GOT3 (cell line): ENCODE results near the gene SBSN.

Experiments used
- DNase-seq: peaks from one replicate; lab custom pipeline; 2025; ENCODE audit warnings: mixed read lengths; lab: John Stamatoyannopoulos, UW

SBSN gene

DNA sequence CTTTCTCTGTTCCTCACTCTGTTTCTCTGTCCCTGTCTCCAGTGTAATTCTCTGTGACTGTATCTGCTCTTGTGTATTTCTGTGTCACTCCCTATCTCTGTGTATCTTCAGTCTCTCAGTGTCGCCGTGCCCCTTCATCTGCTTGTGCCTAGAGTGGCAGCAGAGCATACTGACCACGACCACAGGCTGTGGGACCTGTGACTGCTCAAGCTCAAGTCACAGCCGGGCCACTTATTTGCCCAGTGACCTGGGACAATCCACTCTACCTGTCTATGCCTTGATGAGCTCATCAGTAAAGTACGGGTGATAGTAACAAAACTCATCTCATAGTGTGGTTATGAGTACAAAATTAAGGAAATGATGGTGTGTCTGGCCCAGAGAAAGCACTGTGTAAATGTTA is 26.0 kb upstream of the SBSN start:
- DNase-seq, result no peak

DNA sequence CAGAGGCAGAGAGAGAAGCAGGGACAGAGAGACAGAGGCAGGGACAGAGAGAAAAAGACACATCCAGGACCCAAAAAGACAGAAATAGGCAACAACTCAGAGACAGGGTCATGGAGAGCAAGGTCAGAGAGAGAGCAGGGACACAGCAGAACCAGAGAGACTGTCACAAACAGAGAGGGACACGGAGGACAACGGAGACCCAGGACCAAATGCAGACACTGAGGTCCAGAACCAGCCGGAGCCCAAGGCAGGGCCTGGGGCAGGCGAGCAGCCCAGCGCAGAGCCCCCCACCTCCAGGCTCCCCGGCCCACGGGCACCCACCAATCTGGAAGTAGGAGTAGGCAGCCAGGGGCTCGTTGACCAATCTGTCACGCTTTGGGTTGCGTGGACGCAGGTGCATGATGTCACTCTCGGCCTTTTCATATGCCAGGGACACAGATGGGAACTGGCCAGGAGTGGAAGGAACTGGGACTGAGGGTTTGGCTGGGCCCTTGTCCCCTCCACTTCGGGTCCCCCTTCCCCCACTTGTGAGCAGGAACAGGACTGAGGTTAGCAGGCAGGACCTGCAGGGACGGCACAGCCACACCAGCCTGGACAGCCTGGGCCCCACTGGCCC is 25.4 kb upstream of the SBSN start:
- DNase-seq, result no peak

DNA sequence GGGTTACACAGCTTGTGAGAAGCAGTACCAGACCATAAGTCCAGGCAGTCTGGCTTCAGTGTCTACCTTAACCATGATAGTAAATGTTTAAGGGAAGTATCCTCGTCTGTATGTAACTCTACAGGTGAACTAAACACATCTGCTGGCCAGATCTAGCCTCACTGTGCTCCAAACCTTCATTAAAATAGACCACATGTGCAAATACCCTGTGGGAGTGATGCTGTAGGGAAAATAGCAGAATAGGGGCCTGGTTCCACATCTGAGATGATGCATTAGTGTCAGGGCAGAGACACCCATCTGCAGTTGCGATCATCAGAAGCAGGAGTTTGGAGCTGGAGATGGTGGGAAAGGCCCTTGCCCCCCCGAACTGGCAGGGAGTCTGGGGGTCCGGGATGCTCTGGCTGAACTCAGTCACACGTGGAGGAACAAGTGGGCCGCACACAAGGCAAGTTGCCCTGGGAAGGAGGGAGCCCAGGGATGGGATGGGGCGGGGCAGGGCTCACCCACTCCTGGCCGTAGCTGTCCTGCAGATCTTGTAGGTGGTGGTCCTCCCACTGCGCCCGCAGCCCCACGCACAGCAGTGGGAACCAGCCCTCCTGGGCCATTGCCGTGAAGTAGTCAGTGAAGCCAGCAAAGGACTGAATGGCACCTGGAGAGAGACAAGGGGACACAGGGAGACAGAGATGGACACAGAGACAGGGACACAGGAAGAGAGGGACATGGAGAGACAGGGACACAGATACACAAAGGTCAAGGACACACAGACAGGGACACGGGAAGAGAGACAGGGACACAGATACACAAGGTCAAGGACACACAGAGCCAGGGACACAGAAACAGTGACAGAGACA is 24.6 kb upstream of the SBSN start:
- DNase-seq, result no peak

DNA sequence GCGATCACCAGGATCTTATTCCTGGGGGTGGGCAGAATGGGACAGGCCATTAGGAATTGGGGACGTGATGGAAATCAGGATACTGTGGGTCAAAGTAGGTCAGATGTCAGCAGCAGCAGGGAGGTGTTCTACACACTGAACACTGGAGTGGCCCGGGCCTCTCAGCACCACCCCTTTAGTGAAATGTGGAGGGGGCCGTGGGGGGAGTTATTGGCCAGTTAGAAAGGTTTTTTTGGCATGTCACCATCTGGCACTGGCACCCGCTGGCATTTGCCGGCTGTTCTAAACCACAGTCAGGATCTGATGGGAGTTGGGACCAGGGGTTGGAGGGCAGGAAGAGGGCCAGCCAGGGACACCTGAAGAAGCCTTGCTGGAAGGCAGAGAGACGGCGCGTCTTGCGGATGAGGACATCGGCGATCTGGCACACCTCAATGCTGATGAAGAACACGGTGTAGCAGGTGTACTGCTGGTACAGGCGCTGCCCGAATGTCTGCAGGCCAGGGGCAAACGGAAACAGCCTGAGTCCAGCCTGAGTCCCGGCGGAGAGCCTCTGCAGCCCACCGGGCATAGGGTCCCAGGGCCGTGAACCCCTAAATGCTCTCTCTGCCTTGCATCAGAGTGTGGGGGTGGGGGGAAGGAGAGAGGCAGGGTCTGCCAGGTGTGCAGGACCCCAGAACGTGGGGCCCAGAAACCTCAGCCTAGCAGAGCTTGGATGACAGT is 23.1 kb upstream of the SBSN start:
- no peak for DNase-seq

DNA sequence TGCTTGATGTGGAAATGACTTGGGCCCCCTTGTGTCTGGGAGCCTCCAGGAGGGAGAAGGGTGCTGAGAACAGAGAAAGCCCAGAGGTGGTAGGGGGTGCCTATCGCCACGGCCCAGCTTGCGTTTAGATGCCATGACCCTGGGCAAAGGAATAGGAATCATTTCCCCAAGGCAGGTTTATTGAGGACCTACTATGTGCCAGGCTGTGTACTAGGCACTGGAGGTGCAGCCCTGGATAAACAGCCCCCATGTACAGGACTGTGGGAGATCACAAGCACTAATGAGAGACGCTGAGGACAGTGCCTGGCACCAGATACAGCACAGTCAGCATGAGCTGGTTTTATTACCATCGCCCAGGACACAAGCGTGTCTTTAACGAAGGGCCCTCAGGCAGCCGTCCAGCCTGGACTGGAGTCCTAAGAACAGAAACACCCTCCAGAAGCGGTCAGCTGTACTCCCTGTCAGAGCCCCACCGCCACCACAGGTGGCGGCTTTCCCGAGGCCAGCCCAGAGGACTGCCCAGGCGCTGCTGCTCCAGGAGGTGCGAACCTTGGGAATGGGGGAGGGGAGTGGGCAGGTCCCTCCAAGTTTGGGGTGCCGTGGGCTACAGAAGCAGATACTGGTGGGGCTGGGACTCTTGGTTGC is 21.9 kb upstream of the SBSN start:
- no peak for DNase-seq

- DNase-seq, result no peak
Observed at GRCh38 chr19:35549174-35549788, 21.2 kb upstream of the SBSN start.

GRCh38 chr19:35546532-35546931 is 18.4 kb upstream of the SBSN start:
- DNase-seq, result no peak

- DNase-seq, result no peak
Observed at GRCh38 chr19:35545855-35546381, 17.8 kb upstream of the SBSN start.

DNA sequence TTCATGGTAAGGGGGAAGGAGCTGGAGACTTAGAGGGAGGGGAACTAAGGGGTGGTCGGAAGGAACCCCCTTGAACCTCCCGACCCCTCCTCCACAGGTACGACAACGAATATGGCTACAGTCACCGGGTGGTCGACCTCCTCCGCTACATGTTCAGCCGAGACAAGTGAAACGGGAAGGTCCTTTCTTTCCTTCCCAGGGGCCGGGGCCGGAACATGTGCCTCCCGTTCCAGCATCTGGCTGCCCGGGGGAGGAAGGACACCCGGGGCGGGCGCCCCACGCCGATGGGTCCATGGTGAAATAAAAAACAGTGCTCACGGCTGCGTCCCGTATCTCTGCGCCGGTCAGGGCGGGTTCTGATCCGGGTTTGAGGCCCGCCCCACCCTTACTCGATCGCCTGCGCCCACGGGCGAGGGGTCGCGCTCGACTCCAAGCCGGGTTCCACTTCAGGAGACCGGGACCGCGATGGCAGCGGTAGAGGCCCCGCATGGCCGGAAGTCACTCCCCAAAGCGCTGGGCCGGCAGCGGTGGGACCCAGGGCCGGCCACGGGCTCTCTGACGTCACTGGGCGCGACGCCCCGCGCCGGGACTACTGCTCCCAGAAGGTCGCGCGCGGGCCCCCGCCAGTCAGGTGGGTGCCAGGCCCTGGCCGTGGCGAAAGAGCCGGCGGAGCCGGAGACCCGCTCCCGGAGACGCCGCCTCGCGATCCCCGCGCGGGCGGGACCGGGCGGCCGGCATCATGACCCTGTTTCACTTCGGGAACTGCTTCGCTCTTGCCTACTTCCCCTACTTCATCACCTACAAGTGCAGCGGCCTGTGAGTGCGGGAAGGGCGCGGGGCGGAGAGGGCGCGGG is 17.1 kb upstream of the SBSN start, which contains the start of gene TMEM147:
Gene TMEM147 (plus strand): TSS at position 626 of the 854 bp plus-strand sequence. CDS start 114 bp downstream, at position 740.
- DNase-seq, result peak; percentile 43

DNA sequence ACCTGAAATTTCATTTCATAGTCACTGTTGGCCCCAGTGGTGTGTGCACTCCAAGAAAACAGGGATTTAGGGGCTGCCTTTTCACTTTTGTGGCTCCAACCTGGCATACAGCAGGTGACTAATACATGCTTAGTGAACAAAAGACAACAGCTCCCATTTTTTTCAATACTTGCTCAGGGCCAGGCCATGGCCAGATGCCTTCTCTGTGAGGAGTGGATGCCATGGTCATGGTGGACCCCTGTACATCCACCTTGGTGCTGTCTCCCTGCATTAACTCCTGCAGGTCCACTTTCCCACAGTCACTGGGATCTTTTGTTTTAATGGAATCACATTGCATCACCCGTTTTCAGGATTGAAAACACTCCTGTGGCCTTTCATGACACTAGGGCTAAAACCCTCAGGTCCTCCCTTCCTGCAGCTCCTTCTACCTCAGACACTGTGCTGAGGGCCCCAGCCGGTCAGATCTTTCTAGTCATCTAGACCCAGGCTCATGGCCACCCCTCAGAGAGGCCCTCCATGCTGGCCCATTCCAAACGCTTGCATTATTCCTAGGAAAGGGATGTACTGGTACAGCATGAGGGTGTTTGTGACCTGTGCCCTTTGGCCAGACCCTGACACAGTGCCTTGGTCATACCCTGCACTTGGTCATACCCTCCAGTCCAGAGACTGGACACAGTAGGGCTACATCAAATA is 16.1 kb upstream of the SBSN start:
- DNase-seq, result no peak

- no peak for DNase-seq
Observed at GRCh38 chr19:35543280-35544109, 15.4 kb upstream of the SBSN start.

GRCh38 chr19:35542209-35542608 is 14.1 kb upstream of the SBSN start:
- no peak for DNase-seq

DNA sequence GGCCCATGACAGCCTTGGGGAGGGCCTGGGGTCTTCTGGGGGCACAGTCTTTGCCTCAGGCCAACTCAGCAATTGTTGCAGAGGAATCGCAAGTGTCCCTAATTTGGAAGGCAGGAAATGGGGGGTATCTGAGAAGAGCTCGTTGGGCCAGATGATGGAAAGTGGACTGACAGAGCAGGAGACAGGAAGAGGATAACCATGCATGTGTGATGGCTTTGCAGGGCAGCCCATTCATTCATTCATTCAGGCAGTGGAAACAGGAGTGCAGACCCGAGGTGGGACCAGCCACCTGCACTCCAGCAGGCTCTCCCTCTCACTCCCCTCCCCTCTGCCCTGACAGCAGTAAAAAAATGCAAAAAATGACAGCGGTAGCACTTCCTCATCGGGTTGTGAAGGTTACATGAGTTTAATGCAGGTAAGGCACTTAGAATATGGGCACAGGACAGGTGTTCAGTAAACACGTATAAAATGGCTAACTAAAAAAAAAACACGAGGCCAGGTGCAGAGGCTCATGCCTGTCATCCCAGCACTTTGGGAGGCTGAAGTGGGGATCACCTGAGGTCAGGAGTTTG is 12.3 kb upstream of the SBSN start:
- DNase-seq, result no peak

- no peak for DNase-seq
Observed at GRCh38 chr19:35539850-35540249, 11.7 kb upstream of the SBSN start.

DNA sequence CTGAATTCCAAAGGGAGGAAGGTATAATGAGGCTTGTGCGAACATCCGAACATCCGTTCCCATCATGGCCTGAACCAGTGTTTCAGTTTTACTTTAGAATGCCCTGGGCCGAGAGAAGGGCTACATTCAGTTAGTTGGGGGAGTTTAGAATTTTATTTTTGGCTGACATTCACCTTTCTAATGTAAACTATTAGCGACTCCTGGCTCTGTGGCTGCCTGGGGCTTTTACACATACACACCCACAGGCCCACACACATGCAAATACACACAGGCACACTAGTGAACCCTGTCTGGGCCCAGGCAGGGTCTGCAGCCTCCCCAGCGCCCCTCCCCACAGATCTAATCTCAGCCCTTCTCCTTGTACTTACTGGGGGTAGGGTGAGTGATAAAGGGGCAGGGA is 11.2 kb upstream of the SBSN start:
- no peak for DNase-seq

DNA sequence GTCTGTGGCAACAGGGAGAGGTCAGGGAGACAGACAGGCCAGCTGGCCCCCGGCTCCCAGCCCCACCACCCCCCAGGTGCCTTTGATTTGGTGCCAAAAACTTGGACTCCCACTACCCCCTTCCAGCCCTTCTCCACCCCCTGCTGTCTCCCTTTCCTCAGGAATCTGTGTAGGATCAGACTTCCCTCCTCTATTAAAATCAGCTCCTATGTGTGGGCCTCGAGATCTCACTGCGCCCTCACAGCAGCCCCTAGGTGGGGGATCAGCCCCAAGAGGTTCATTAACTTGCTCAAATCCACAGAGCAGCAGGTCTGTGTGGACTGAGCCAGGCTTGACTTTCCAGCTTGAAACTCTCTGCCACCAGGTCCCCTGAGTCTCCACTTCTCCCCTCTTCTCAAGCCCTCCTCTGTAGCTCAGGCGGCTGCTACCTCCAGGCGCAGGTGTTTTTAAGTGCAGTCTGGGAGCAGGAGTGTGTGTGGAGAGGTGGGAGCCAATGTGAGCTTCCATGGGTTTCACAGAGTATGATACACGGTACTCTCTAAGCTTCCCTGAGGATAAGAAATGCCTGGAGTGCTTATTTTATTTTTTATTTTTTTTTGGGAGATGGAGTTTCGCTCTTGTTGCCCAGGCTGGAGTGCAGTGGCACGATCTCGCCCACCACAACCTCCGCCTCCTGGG is 6.8 kb upstream of the SBSN start:
- no peak for DNase-seq

GRCh38 chr19:35533822-35534392 is 5.8 kb upstream of the SBSN start:
- no peak for DNase-seq
